Naive thymus-derived CD4-positive, alpha-beta T cell (primary cell): Measurements from ENCODE around the gene CREB3. TPM values are rescaled to one million over a fixed set of nuclear protein-coding genes. Genes with fewer than 3 reads are reported as not detected.

Experiments
- ATAC-seq: fragments of 150-1000 bp; cut with Tn5 transposase; 2 replicates; pipeline ENCODE4 v1.10.0; 2021; ENCODE audit warnings: mild to moderate bottlenecking, moderate library complexity
- CTCF ChIA-PET: fragments of 350-600 bp; sonication (Branson Sonifier 250); formaldehyde crosslinking; loops from one replicate; lab custom pipeline; 2021; ENCODE audit warnings: antibody characterized with exemption; lab: Charles Lee
- POLR2A ChIA-PET: fragments of 350-600 bp; sonication (Branson Sonifier 250); formaldehyde crosslinking; loops from one replicate; lab custom pipeline; 2021; ENCODE audit warnings: antibody characterized with exemption, inconsistent platforms; lab: Charles Lee
- DNase-seq, 9 donors: peaks; one replicate each; pipeline versions ENCODE4 v3.0.0 to v3.0.0-alpha.2; 2020 to 2022; ENCODE audit warnings: mixed read lengths in 1 of 9
- H3K27ac ChIP-seq: one replicate; pipeline ENCODE4 v1.7.0; 2013; ENCODE audit warnings: mild to moderate bottlenecking, low read depth, low read length, moderate library complexity
- H3K27me3 ChIP-seq, 2 donors: one replicate each; pipeline ENCODE4 v1.7.0; 2013; ENCODE audit warnings: low read length in 2 of 2, mild to moderate bottlenecking in 2 of 2, moderate library complexity in 2 of 2; ENCODE audit not compliant: control insufficient read depth in 2 of 2, insufficient read depth in 2 of 2
- H3K36me3 ChIP-seq, 3 experiments: 1 replicate in 2 of 3; 2 replicates in 1 of 3; pipeline ENCODE4 v1.7.0; 2013; ENCODE audit warnings: low read length in 3 of 3, mild to moderate bottlenecking in 3 of 3, moderate library complexity in 1 of 3; ENCODE audit not compliant: insufficient read depth in 3 of 3, control insufficient read depth in 2 of 3
- H3K4me1 ChIP-seq, 2 donors: one replicate each; pipeline ENCODE4 v1.7.0; 2013; ENCODE audit warnings: low read length in 2 of 2, mild to moderate bottlenecking in 2 of 2, moderate library complexity in 1 of 2; ENCODE audit not compliant: control insufficient read depth in 2 of 2, insufficient read depth in 2 of 2
- H3K4me3 ChIP-seq: 2 replicates; pipeline ENCODE4 v1.7.0; 2013; ENCODE audit warnings: mild to moderate bottlenecking, low read length
- H3K9me3 ChIP-seq, 3 experiments: 1 replicate in 2 of 3; 2 replicates in 1 of 3; pipeline ENCODE4 v1.7.0; 2013; ENCODE audit warnings: low read length in 3 of 3; ENCODE audit not compliant: control insufficient read depth in 2 of 3
- H3K27ac Mint-ChIP-seq, 9 donors: one replicate each; pipeline ENCODE4 v1.8.0; 2020 to 2022; ENCODE audit warnings: mixed read lengths in 9 of 9, mild to moderate bottlenecking in 8 of 9, moderate library complexity in 5 of 9, inconsistent platforms in 2 of 9
- H3K27me3 Mint-ChIP-seq, 5 donors: one replicate each; pipeline ENCODE4 v1.8.0; 2021 to 2022; ENCODE audit warnings: mixed read lengths in 5 of 5, mild to moderate bottlenecking in 1 of 5
- H3K36me3 Mint-ChIP-seq, 5 donors: one replicate each; pipeline ENCODE4 v1.8.0; 2020 to 2022; ENCODE audit warnings: mixed read lengths in 5 of 5, mild to moderate bottlenecking in 3 of 5, inconsistent platforms in 1 of 5
- H3K4me1 Mint-ChIP-seq, 7 donors: one replicate each; pipeline ENCODE4 v1.8.0; 2020 to 2022; ENCODE audit warnings: mixed read lengths in 7 of 7, mild to moderate bottlenecking in 3 of 7, inconsistent platforms in 1 of 7
- H3K4me3 Mint-ChIP-seq, 10 donors: one replicate each; pipeline ENCODE4 v1.8.0; 2020 to 2022; ENCODE audit warnings: mild to moderate bottlenecking in 10 of 10, mixed read lengths in 10 of 10, moderate library complexity in 6 of 10, inconsistent platforms in 2 of 10
- H3K9me3 Mint-ChIP-seq, 11 donors: one replicate each; pipeline ENCODE4 v1.8.0; 2020 to 2022; ENCODE audit warnings: mixed read lengths in 11 of 11, mild to moderate bottlenecking in 4 of 11, inconsistent platforms in 1 of 11, moderate library complexity in 1 of 11
- intact Hi-C, 2 donors: fragments of 100-400 bp; cut with micrococcal nuclease; formaldehyde crosslinking; loops; one replicate each; pipeline ENCODE4 v1.15.1; 2023
- polyA plus RNA-seq, 2 donors: library from polyadenylated mRNA; unstranded; fragments of 300-500 nt; fragmentation: Illumina TruSeq; gene quantifications; one replicate each; pipeline ENCODE4 v1.2.3, GENCODE V29; 2021
- total RNA-seq, 6 experiments: library from RNA in 5 of 6; stranded (reverse) in 5 of 6; gene quantifications; 1 replicate in 5 of 6; 2 replicates in 1 of 6; pipeline ENCODE4 v1.2.3 and lab custom pipeline; 2021 to 2026

Gene CREB3
- total and polyA plus RNA-seq, 7 experiments from 2014 or later: 13.4 to 40.2 (median 21.6) TPM

GRCh38 chr9:35690614-35691333 is 41.7 kb upstream of the CREB3 start:
- Mint-ChIP-seq H3K27ac (peak overlapping the region; percentile 10 to 95 (median 74)), H3K9me3 (no peaks in the 10 kb centered on the region), H3K4me1 (peaks cover 16 to 31% (median 25%) of the 10 kb centered on the region in 7 donors), H3K4me3 (peak overlapping the region; percentile 80 to 94 (median 88)), H3K27me3 (no peaks in the 10 kb centered on the region), H3K36me3 (peaks cover 0 to 1% (median 0%) of the 10 kb centered on the region in 5 donors)
- peaks cover 0 to 5% of the 10 kb centered on the region in 2 donors for H3K4me1 ChIP-seq
- POLR2A ChIA-PET: interaction anchor here (0.7 to 2.8 kb wide), 14 partner anchors 16 to 122 kb away, joined by 3 to 13 read pairs (median 4); partner anchors contain the start of genes ARHGEF39, CCDC107, RMRP and SIT1
- intact Hi-C loops: loop anchor here (1.0 to 2.0 kb wide), 4 partner anchors 14 to 74 kb away; partner anchors contain the start of genes CCDC107 (in 2 of the 2) and RMRP (in 2 of the 2)
- DNase-seq (peak in 7 of 9 donors; percentile 21 to 52 (median 31)), ATAC-seq (peak; percentile 50)
- no peaks in the 10 kb centered on the region for H3K27me3 ChIP-seq
- H3K4me3 ChIP-seq: peak overlapping the region; percentile 65
- peak overlapping the region; percentile 70 for H3K27ac ChIP-seq
- no peaks in the 10 kb centered on the region for H3K9me3 ChIP-seq
- H3K36me3 ChIP-seq: no peaks in the 10 kb centered on the region
- CTCF ChIA-PET: interaction anchor here (5.4 kb wide), 1 partner anchor 32 kb away, joined by 29 read pairs; the partner anchor contains the start of genes CCDC107 and RMRP

DNA sequence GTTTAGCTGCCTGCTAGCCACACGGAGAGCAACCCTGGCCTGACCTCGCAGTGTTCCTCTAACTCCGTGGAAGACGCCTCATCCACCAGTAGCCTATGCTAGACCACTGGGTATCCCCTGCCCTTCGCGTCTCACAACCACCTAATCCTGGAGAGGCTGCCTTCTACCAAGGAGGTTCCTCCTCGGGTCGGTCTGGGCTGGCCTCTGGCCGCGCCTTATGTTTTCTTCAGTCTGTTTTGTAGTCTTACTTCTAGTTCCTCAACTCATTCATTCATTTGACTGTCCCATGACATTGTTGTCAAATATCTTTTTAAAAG is 41.2 kb upstream of the CREB3 start:
- Mint-ChIP-seq H3K4me1 (peaks cover 16 to 32% (median 26%) of the 10 kb centered on the region in 7 donors), H3K27me3 (no peaks in the 10 kb centered on the region), H3K36me3 (peaks cover 0 to 2% (median 0%) of the 10 kb centered on the region in 5 donors), H3K9me3 (no peaks in the 10 kb centered on the region), H3K4me3 (peak overlapping the region; percentile 80 to 94 (median 88)), H3K27ac (peak overlapping the region; percentile 10 to 95 (median 74))
- Histone ChIP-seq H3K4me3 (peak overlapping the region; percentile 65), H3K36me3 (no peaks in the 10 kb centered on the region), H3K27me3 (no peaks in the 10 kb centered on the region), H3K9me3 (no peaks in the 10 kb centered on the region), H3K4me1 (peaks cover 0 to 5% of the 10 kb centered on the region in 2 donors), H3K27ac (peak overlapping the region; percentile 70)
- ChIA-PET CTCF (interaction anchor here (0.6 to 5.4 kb wide), 5 partner anchors 33 to 1057 kb away, joined by 3 to 29 read pairs (median 3); partner anchors contain the start of genes CCDC107 and RMRP), POLR2A (interaction anchor here (0.9 to 2.8 kb wide), 12 partner anchors 16 to 121 kb away, joined by 3 to 13 read pairs (median 4); partner anchors contain the start of genes ARHGEF39, CCDC107, RMRP and SIT1)
- DNase-seq: peak in 1 of 9 donors; percentile 7
- ATAC-seq: peak; percentile 28
- intact Hi-C loops: loop anchor here (1.0 to 2.0 kb wide), 3 partner anchors 14 to 74 kb away; partner anchors contain the start of genes CCDC107 (in 2 of the 2) and RMRP (in 2 of the 2)

- peaks cover 0 to 6% (median 0%) of the 10 kb centered on the region in 5 donors for H3K36me3 Mint-ChIP-seq
- Histone ChIP-seq H3K4me3 (no peak overlapping the region), H3K36me3 (peaks cover 0 to 3% (median 0%) of the 10 kb centered on the region in 3 experiments), H3K27ac (no peak overlapping the region), H3K27me3 (no peaks in the 10 kb centered on the region), H3K4me1 (peaks cover 5% of the 10 kb centered on the region in 2 donors), H3K9me3 (no peaks in the 10 kb centered on the region)
- no peak for DNase-seq
- peaks cover 21 to 37% (median 30%) of the 10 kb centered on the region in 7 donors for H3K4me1 Mint-ChIP-seq
- POLR2A ChIA-PET: interaction anchor here (0.8 to 2.8 kb wide), 11 partner anchors 9 to 87 kb away, joined by 3 to 13 read pairs (median 5); partner anchors contain the start of genes ARHGEF39, CCDC107, RMRP and SIT1
- H3K27me3 Mint-ChIP-seq: no peaks in the 10 kb centered on the region
- peak overlapping the region in 8 of 9 donors; percentile 10 to 95 (median 64) for H3K27ac Mint-ChIP-seq
- H3K9me3 Mint-ChIP-seq: no peaks in the 10 kb centered on the region
- no peak for ATAC-seq
- CTCF ChIA-PET: interaction anchor here (0.5 to 5.4 kb wide), 9 partner anchors 10 to 1058 kb away, joined by 3 to 29 read pairs (median 3); partner anchors contain the start of genes CCDC107 and RMRP
- intact Hi-C loops: loop anchor here (1.0 to 2.0 kb wide), 3 partner anchors 15 to 75 kb away; partner anchors contain the start of genes CCDC107 (in 2 of the 2) and RMRP (in 2 of the 2)
- H3K4me3 Mint-ChIP-seq: peak overlapping the region; percentile 70 to 94 (median 88)
These were observed 40.6 kb upstream of the CREB3 start for GRCh38 chr9:35691757-35692301.

DNA sequence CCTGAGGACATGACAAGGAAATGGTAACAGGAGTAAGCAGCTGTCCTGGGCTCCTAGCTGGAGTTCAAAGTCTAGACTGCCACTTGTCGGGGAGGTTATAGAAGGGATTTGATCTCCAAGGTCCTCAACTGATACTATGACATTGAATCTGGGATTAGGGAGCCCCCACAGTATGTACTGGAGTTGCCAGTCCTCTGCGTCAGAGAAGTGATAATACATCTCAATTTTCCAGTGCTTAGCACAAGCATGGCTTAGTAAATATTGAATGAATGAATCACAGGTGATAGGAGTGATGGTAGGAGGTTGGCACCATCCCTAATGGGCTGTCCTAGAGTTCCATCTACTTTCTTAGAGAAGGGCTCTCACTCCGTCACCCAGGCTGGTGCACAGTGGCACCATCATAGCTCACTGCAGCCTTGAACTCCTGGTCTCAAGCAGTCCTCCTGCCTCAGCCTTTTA is 36.5 kb upstream of the CREB3 start:
- no peak overlapping the region for H3K4me3 ChIP-seq
- Mint-ChIP-seq H3K36me3 (peaks cover 0 to 23% (median 0%) of the 10 kb centered on the region in 5 donors), H3K27me3 (no peaks in the 10 kb centered on the region), H3K27ac (peak overlapping the region in 2 of 9 donors; percentile 79 to 85), H3K4me3 (no peak overlapping the region), H3K9me3 (no peaks in the 10 kb centered on the region), H3K4me1 (peaks cover 13 to 21% (median 19%) of the 10 kb centered on the region in 7 donors)
- H3K4me1 ChIP-seq: peaks cover 5 to 10% of the 10 kb centered on the region in 2 donors
- DNase-seq (no peak), ATAC-seq (no peak)
- no peak overlapping the region for H3K27ac ChIP-seq
- POLR2A ChIA-PET: interaction anchor here (0.7 to 4.0 kb wide), 7 partner anchors 8 to 80 kb away, joined by 3 to 36 read pairs (median 11); partner anchors contain the start of genes CREB3, SIT1 and TLN1
- H3K36me3 ChIP-seq: peaks cover 12 to 44% (median 13%) of the 10 kb centered on the region in 3 experiments
- no peaks in the 10 kb centered on the region for H3K27me3 ChIP-seq
- CTCF ChIA-PET: interaction anchor here (0.6 to 7.1 kb wide), 29 partner anchors 8 to 711 kb away, joined by 3 to 107 read pairs (median 4); partner anchors contain the start of genes ARHGEF39, CA9, CCDC107 and CD72
- intact Hi-C loops: loop anchor here (1.0 to 2.0 kb wide), 8 partner anchors 33 to 186 kb away; partner anchors contain the start of genes CCDC107 (in 2 of the 2) and RMRP (in 2 of the 2)
- H3K9me3 ChIP-seq: no peaks in the 10 kb centered on the region

- H3K36me3 ChIP-seq: peaks cover 13 to 51% (median 20%) of the 10 kb centered on the region in 3 experiments
- POLR2A ChIA-PET: interaction anchor here (0.6 to 4.0 kb wide), 11 partner anchors 9 to 174 kb away, joined by 3 to 36 read pairs (median 6); partner anchors contain the start of genes CCDC107, CREB3, OR13J1 and RMRP
These were observed 35.8 kb upstream of the CREB3 start for GRCh38 chr9:35696520-35697215.

More at GRCh38 chr9:35696520-35697215, 35.8 kb upstream of the CREB3 start:
- peak in 8 of 9 donors; percentile 15 to 56 (median 41) for DNase-seq
- no peaks in the 10 kb centered on the region for H3K9me3 ChIP-seq
- H3K36me3 Mint-ChIP-seq: peaks cover 0 to 23% (median 0%) of the 10 kb centered on the region in 5 donors
- peak overlapping the region in 8 of 9 donors; percentile 33 to 85 (median 66) for H3K27ac Mint-ChIP-seq
- no peak overlapping the region for H3K4me3 ChIP-seq
- intact Hi-C loops: loop anchor here (1.0 to 2.0 kb wide), 8 partner anchors 32 to 186 kb away; partner anchors contain the start of genes CCDC107 (in 2 of the 2) and RMRP (in 2 of the 2)
- peaks cover 0 to 10% of the 10 kb centered on the region in 2 donors for H3K4me1 ChIP-seq
- H3K27me3 Mint-ChIP-seq: no peaks in the 10 kb centered on the region
- ATAC-seq: peak; percentile 91
- H3K27ac ChIP-seq: no peak overlapping the region
- H3K9me3 Mint-ChIP-seq: no peaks in the 10 kb centered on the region
- CTCF ChIA-PET: interaction anchor here (0.6 to 7.1 kb wide), 33 partner anchors 9 to 986 kb away, joined by 3 to 107 read pairs (median 4); partner anchors contain the start of genes ARHGEF39, CA9, CCDC107 and CCL21
- no peaks in the 10 kb centered on the region for H3K27me3 ChIP-seq
- H3K4me3 Mint-ChIP-seq: no peak overlapping the region
- peaks cover 6 to 15% (median 13%) of the 10 kb centered on the region in 7 donors for H3K4me1 Mint-ChIP-seq
